ENCODE measurements around the gene CEBPE.

CEBPE gene

GRCh38 chr14:23118506-23119362, at the start of gene CEBPE:
TSS of gene CEBPE (minus strand) at chr14:23119255. CDS start at chr14:23119091, 164 bp downstream.
- no peak for DNase-seq (ENCODE audit: low read depth)

GRCh38 chr14:23168246-23168645, 49.2 kb upstream of the CEBPE start:
- no peak for DNase-seq (ENCODE audit: low read depth)

- DNase-seq (ENCODE audit: low read depth): no peak
These were observed 48.2 kb upstream of the CEBPE start for GRCh38 chr14:23167116-23167847.

- no peak for DNase-seq (ENCODE audit: low read depth)
These were observed 45.9 kb upstream of the CEBPE start for GRCh38 chr14:23164949-23165348.

DNA sequence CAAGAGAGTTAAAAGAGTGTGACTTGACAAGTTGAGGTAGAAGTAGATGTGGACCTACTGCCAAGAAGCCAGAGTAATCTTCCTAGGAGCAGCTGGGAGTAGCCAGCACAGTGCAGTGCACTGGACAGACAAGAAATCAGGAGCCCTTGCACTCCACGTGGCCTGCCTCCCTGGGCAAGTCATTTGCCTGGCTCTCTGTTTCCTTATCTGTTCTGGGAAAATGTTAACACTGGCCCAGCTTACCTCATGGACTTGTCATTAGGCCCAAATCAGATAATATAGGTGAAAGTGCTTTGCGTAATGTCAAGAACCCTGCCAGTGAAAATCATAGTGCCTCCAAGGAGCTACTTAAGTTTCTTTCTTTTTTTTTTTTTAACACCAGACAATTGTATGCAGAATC, 45.2 kb upstream of the CEBPE start:
- DNase-seq (ENCODE audit: low read depth): no peak

DNA sequence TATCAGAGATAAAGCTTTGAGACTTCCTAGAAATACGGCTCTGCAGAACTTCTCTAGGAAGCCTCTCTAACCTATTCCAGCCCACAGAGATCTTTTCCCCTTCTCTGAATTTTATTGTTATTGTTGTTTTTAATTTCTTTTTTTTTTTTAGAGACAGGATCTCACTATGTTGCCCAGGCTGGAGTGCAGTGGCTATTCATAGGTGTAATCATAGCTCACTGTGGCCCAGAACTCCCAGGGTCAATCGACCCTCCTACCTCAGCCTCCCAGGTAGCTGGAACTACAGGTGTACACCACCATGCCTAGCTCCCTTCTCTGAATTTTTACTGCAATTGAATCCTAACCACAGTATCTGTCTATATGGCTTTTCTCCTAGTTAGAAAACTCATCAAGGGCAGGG, 44.8 kb upstream of the CEBPE start:
- DNase-seq (ENCODE audit: low read depth): no peak

GRCh38 chr14:23162800-23163199, 43.7 kb upstream of the CEBPE start:
- no peak for DNase-seq (ENCODE audit: low read depth)

DNA sequence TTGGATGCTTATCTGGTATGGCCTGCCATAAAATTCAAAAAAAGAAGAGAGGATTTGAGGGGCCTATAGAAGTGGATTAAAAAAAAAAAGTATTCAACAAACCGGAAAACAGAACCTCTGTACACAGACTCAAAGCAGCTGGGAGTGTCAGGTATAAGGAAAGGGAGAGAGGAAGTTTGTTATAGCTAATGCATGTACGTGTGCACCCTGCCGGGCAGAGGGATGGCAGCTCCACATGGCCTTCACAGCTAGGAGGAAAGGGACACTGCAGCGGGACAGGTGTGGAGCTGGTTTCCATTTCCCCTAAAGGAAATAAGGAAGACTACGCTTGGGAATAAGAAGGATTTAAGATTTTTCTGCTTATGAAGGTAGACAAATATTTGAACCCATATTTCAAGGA, 43.0 kb upstream of the CEBPE start:
- DNase-seq (ENCODE audit: low read depth): no peak

- DNase-seq (ENCODE audit: low read depth): no peak
These were observed 42.0 kb upstream of the CEBPE start for GRCh38 chr14:23160924-23161522.

- no peak for DNase-seq (ENCODE audit: low read depth)
These were observed 40.5 kb upstream of the CEBPE start for GRCh38 chr14:23159532-23159931.

DNA sequence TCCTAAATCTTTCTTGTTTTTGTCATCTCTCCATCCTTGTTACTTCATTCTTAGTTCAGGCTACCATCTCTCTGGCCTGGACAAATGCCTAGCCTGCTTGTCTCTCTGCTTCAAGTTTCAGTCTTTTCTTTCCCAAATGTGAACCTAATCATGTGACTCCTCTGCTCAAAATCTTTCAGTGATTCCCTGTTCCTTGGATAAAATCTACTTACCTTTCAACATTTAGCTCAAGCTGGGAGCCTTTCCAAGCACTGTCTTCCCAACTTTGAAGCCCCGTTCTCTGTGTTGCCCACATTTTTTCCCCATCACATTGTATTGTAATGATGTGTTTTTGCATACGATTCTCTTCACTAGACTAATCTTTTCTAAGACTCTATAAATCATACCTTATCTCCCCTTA, 39.7 kb upstream of the CEBPE start:
- no peak for DNase-seq (ENCODE audit: low read depth)

GRCh38 chr14:23154964-23155587, 36.0 kb upstream of the CEBPE start:
- DNase-seq (ENCODE audit: low read depth): no peak

DNA sequence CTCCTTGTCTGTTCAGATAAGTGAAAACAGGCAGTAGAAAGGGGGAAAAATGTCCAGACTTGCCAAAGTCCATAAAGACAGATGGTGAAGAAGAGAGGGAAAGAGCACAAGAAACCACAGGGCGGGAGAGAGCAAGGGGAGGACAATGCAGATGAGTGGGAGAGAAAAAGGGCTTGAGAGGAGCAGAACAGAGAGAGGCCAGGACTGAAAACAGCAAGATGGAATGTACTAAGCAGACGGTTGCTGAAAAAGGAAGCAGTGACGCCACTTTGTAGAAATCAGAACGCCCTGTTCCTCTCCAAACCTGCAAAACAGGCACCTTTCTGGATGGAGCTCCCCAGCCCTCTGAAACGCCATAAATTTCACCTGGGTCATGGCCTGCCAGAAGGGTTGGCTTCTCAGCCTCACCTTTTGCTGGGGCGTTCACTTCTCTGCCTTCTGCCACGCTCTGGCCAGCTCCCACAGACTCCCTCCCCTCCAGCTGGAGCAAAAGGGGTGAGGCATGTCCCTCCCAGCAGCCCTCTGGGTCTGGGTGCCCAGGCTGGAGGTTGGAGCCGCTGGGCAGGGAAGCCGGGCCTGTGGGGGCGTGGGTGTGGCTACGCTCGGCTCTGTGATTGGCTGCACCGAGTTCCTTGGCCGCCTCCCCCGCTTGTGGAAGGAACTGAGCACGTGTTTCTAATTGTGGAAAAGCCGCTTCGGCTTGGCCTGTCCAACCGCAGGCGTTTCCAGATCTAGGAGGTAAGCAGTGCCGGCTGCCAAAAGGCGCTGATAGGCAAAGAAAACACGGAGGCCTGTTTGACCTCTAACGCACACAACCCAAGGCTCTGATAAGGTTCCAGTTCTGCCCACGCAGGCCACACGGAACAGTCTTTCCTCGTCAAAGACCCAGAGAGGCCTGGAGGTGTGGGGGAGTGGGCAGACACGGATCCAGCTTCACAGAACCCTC, 35.1 kb upstream of the CEBPE start:
- no peak for DNase-seq (ENCODE audit: low read depth)

DNA sequence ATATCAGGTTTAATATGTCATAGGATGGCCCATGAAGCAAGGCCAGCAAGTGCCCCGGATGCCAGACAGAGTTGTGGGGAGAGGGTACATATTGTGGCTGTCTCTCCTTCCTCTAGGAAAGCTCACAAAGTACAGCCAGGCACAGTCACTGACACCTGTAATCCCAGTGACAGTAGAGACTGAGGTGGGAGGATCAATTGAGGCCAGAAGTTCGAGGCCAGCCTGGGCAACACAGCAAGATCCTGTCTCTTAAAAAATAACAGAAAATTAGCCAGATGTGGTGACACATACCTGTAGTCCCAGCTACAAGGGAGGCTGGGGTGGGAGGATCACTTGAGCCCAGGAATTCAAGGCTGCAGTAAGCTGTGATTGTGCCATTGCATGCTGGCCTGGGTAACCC, 32.3 kb upstream of the CEBPE start:
- DNase-seq (ENCODE audit: low read depth): no peak

DNA sequence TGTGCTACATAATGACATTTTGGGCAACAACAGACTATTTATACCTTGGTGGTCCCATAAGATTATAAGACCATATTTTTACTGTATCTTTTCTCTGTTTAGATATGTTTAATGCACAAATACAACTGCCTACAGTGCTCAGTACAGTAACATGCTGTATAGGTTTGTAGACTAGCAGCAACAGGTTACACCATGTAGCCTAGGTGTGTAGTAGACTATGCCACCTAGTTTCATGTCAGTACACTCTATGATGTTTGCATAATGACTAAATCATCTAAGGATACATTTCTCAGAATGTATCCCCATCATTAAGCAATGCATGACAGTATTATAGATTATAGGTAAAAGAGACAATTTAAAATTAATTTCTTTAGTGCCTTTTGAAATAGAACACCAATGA, 30.7 kb upstream of the CEBPE start:
- DNase-seq (ENCODE audit: low read depth): no peak

DNA sequence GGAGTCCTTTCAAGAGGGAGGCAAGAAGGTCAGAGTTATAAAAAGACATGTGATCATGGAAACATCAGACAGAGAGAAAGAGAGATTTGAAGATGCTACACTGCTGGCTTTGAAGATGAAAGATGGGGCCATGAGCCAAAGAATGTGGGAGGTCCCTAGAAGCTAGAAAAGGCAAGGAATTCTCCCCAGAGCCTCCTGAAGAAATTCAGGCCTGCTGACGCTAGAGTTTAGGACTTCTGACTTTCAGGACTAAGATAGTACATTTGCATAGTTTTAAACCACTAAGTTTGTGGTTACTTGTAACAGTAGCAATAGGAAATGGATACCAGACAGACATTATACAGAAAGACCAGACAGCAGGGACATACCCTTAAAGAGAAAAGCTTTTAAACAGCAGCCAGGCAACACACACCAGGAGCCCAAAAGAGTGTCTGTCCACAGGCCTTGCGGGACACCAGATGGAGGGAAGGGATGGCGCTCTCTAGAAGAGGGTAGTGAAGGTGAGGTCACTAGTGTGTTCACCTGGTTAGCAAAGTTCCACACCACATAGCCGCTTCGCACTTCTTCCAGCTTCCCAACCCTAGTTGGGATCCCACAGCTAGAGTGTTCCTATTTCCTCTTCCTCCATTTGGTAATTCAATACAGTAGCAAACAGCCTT, 29.7 kb upstream of the CEBPE start:
- DNase-seq (ENCODE audit: low read depth): no peak

DNA sequence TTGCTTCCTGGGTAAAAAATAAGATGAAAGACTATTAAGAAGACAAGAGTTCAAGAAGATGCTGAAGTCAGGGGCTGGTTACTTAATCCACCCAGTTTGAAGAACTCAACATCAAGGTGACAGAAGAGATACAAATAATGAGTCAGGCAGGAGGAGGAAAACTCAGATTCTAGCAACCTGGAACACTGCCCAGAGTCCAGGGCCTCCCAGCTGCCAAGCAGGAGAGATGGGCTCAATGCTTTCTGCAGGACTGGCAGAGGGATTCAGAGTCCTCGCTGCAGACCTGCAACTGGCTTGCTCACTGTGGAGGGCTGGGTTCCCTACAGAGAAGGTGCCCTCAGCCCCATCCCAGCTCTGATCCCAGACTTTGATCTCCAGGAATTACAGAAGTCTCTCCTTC, 28.6 kb upstream of the CEBPE start:
- DNase-seq (ENCODE audit: low read depth): no peak

DNA sequence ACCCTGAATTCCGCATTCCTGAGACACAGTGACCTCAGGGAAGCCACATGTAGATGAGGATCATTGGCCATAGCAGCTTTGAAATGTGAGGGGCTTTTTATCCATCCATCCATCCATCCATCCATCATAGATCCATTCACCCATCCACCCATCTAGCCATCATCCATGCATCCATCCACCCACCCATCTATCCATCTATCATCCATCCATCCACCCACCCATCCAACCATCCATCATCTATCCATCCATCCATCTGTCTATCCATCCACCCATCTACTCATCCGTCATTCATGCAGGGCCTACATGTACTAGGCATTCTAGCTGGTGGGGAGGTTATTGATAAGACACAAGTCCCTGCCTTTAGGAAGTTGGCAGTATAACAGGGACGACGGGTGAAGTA, 27.9 kb upstream of the CEBPE start:
- no peak for DNase-seq (ENCODE audit: low read depth)

DNA sequence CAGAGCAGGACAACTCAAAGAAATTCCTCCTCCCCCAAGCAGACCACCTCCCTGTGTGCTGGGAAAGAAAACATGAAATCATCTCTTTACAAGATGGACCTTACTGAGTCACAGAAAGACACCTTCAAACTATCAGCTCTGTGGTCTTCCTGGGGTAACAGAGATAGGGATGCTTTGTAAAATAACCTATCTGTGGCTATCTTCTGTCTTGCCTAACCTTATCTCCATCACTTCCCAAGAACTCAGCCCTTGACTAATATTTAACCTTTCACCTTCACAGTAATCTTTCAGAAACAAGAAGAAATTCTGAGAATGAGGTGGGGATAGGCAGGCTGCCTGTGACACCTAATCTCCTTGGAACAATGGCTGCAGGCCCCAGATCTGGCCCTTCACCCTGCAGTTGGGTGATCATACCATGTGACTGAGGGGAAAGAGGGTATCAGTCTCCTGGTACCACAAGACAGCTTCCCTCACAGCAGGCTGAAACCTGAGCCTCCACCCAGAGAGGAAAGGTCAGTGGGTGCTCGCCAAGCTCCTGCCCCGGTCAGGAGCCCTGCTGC, 27.4 kb upstream of the CEBPE start:
- no peak for DNase-seq (ENCODE audit: low read depth)

DNA sequence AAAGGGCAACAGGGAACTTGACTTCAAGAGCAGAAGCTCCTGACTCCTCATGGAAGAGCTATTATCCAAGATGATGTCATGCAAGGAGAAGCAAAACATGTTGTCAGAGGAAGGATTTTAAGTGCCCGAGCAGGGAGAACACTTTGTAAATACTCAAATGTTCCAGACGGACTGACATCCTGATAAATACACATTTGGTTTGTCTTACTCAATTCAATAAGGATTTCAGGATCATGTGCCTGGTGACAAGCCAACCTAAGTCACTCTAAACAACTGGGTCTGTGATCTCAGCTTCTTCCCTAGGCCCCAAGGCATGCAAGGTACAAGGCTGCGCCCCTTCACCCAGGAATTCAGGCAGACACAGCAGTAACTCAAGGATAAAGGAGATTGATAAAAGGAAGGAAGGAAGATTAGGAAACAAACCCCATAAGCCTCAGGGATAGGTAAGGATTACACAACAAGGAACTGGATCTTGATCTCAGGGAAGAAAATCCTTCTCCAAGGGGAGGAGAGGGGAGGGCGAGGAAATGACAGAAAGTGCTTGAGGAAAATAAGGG, 26.8 kb upstream of the CEBPE start:
- DNase-seq (ENCODE audit: low read depth): no peak
